Measurements from ENCODE around the gene MPLKIP.
"Not testable (repeated sequence)": the region's sequence is repeated elsewhere in the genome, so short reads cannot be mapped to it uniquely, and the experiment has no call there.

The MPLKIP gene

DNA sequence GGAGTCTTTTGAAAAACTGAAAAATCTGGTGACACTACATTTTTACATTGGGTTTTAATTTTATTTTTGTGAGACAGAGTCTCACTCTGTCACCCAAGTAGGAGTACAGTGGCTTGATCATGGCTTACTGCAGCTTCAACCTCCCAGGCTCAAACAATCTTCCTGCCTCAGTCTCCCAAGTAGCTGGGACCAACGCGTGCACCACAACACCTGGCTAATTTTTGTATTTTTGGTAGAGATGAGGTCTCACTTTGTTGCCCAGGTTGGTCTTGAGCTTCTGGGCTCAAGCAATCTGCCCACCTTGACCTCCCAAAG, 11.5 kb downstream of the MPLKIP start:
- no peak for DNase-seq

- DNase-seq, result not testable (repeated sequence)
Observed at GRCh38 chr7:40122100-40122939, 12.1 kb downstream of the MPLKIP start.

- no peak for DNase-seq
Observed at GRCh38 chr7:40120020-40120419, 14.4 kb downstream of the MPLKIP start.

- not testable (repeated sequence) for DNase-seq
Observed at GRCh38 chr7:40118201-40118600, 16.2 kb downstream of the MPLKIP start.

- DNase-seq, result not testable (repeated sequence)
Observed at GRCh38 chr7:40117199-40117598, 17.2 kb downstream of the MPLKIP start.

DNA sequence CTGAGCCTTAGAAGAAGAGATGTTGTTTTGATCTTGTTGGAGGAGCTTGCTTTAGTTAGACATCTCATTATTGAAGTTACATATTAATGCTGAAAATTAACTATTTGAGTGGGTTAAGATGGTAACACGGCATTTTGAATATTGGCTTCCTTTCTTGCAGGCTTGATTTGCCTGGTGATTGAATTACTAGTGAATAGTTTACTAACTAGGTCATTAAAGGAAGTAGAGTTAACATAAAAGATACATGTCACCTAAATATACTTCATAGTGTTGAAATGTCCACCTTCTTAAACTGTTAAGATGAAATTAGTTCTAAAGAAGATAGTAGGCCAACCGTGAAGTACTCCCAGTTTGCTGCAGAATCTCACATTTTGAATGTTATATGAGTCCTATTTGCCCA, 18.5 kb downstream of the MPLKIP start:
- no peak for DNase-seq

GRCh38 chr7:40105879-40106473, 28.4 kb downstream of the MPLKIP start:
- DNase-seq, result no peak

DNA sequence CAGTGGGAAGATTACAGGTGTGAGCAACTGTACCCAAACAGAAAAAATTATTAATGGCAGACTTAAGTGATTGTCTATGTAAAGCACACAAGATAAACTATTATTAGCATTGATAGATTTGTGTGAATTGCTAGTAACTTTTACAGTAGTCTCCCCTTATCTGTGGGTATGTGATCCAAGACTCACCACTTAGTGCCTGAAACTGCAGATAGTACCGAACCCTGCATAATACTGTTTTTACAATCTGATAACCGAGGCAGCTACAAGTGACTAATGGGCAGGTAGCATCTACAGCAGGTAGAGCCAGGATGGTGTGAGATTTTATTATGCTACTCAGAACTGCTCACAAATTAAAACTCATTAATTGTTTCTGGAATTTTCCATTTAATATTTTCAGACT, 31.5 kb downstream of the MPLKIP start:
- no peak for DNase-seq

- DNase-seq, result no peak
Observed at GRCh38 chr7:40101201-40101600, 33.2 kb downstream of the MPLKIP start.

GRCh38 chr7:40099837-40100236, 34.6 kb downstream of the MPLKIP start:
- DNase-seq, result no peak

DNA sequence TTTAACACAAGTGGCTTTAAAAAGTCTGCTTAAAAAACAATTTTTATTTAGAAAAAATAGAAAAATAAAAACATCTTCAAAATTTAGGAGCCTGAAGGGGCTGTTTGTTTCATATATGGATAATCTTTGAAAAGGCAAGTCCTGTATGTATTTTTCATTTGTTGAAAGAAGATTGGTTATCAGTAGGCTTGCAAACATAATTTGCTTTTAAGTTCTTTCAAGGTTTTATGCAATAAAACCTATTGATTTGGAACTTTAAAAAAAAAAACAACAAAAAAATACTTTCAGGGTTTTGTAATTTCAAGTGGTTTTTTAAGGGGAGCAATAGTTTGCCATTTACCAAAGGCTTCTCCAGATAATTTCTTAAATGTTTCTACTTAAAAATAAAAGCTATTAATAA, 35.6 kb downstream of the MPLKIP start:
- DNase-seq, result no peak

GRCh38 chr7:40097728-40098127, 36.7 kb downstream of the MPLKIP start:
- no peak for DNase-seq

GRCh38 chr7:40095695-40096327, 38.6 kb downstream of the MPLKIP start:
- no peak for DNase-seq

- DNase-seq, result no peak
Observed at GRCh38 chr7:40095230-40095629, 39.2 kb downstream of the MPLKIP start.

DNA sequence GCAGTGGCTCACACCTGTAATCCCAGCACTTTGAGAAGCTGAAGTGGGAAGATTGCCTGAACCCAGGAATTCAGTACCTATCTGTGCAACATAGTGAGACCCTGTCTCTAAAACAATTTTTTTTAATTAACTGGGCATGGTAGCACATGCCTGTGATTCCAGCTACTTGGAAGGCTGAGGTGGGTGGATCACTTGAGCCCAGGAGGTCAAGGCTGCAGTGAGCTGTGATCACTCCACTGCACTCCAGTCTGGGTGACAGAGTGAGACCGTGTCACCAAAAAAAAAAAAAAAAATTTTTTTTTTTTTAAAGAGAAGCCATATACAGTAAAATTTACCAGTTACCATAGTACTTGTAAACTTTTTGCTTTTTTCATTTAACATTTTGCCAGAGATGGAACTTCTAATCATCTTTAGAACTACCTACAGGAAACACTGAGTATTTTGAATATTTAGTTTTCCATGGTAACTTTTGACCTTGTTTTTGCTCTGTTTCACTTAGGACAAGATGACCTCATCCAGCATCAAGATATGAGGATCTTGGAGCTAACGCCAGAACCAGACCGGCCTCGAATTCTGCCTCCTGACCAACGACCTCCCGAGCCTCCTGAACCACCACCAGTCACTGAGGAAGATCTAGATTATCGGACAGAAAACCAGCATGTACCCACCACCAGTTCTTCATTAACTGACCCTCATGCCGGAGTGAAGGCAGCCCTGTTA, 40.6 kb downstream of the MPLKIP start:
- DNase-seq, result no peak

DNA sequence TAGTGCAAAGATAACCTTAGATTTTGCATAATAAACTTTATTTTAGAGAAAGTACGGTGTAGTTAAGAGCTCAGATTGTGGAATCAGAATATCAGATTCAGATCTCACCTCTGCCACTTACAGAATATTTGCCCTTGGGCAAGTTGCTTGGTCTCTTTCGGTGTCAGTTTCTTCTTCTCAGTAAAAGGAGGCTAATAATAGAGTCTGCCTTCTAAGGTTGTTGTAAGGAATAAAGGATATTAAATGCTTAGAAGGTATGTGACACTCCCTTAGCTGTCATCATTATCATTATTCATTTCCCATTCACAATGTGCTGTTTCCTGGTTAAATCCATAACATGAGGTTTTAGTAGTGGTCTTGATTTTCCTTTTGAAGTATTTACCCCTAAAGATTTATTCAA, 42.2 kb downstream of the MPLKIP start:
- DNase-seq, result no peak

DNA sequence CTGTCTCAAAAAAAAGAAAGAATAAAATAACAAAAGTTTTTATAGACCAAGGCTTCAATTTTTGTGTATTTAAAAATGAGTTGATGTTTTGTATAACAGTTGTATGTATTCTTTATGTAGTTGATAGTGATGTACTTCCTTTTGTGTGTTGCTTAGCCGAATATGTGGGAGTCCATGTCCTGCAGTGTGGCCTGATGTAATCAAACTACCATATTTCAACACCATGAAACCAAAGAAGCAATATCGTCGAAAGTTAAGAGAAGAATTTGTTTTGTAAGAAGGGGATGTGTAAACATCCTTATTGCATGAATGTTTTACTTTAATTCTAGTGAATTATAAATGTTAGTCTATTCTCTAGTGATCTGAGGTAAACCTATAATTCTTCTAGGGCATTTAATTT, 56.6 kb downstream of the MPLKIP start:
- no peak for DNase-seq
